Loucy (cell line): ENCODE data around the gene GNS.

Source experiments
- H2AFZ ChIP-seq: fragments of 200-600 bp; sonication (generic); 2 replicates; pipeline ENCODE4 v1.6.0; 2016; ENCODE audit warnings: antibody characterized with exemption, mild to moderate bottlenecking, low read length, moderate library complexity
- H3F3A ChIP-seq: fragments of 200-600 bp; 2 replicates; pipeline ENCODE4 v1.6.0; 2016; ENCODE audit warnings: antibody characterized with exemption, low read depth, mild to moderate bottlenecking
- H3K27me3 ChIP-seq: fragments of 200-600 bp; sonication (generic); 2 replicates; pipeline ENCODE4 v1.6.1; 2014; ENCODE audit warnings: low read length, mild to moderate bottlenecking; ENCODE audit not compliant: insufficient read depth, poor library complexity, severe bottlenecking
- H3K36me3 ChIP-seq: fragments of 200-600 bp; sonication (generic); 2 replicates; pipeline ENCODE4 v1.6.1; 2016; ENCODE audit warnings: low read length; ENCODE audit not compliant: insufficient read depth
- H3K4me1 ChIP-seq: fragments of 200-600 bp; sonication (generic); 2 replicates; pipeline ENCODE4 v1.5.1; 2014; ENCODE audit warnings: low read length, mild to moderate bottlenecking; ENCODE audit not compliant: insufficient read depth, poor library complexity, severe bottlenecking
- H3K4me2 ChIP-seq: fragments of 200-600 bp; sonication (generic); 2 replicates; pipeline ENCODE4 v1.6.0; 2014; ENCODE audit warnings: antibody characterized with exemption, low read length, low read depth, mild to moderate bottlenecking; ENCODE audit not compliant: poor library complexity, severe bottlenecking
- H3K4me3 ChIP-seq: fragments of 200-600 bp; sonication (generic); 2 replicates; pipeline ENCODE4 v1.5.1; 2014; ENCODE audit warnings: low read length, mild to moderate bottlenecking, mixed read lengths; ENCODE audit not compliant: poor library complexity, severe bottlenecking
- H3K79me2 ChIP-seq: fragments of 200-600 bp; sonication (generic); 2 replicates; pipeline ENCODE4 v1.6.1; 2014; ENCODE audit warnings: low read length; ENCODE audit not compliant: insufficient read depth
- H3K9ac ChIP-seq: fragments of 200-600 bp; sonication (generic); 2 replicates; pipeline ENCODE4 v1.6.0; 2014; ENCODE audit warnings: mild to moderate bottlenecking, low read depth, low read length, moderate library complexity; ENCODE audit not compliant: poor library complexity, severe bottlenecking
- H3K9me2 ChIP-seq: fragments of 200-600 bp; sonication (generic); replicated peaks from 2 replicates; pipeline ENCODE4 v1.6.1; 2016; ENCODE audit warnings: low read depth, low read length, mixed read lengths
- H3K9me3 ChIP-seq: fragments of 200-600 bp; sonication (generic); 2 replicates; pipeline ENCODE4 v1.6.1; 2014; ENCODE audit warnings: mild to moderate bottlenecking, antibody characterized with exemption, low read length, low read depth; ENCODE audit not compliant: insufficient read depth
- H4K20me1 ChIP-seq: fragments of 200-600 bp; sonication (generic); 2 replicates; pipeline ENCODE4 v1.6.0; 2014; ENCODE audit warnings: antibody characterized with exemption, low read length, mild to moderate bottlenecking; ENCODE audit not compliant: insufficient read depth, poor library complexity, severe bottlenecking
- EZH2phosphoT487 ChIP-seq: fragments of 200-600 bp; IDR thresholded peaks from 2 replicates; pipeline ENCODE4 v1.6.1; 2018; ENCODE audit warnings: antibody characterized with exemption, mild to moderate bottlenecking, moderate library complexity, borderline replicate concordance
- TF ChIP-seq, protein P1 (sequence below): fragments of 200-600 bp; sonication (generic); conservative IDR thresholded peaks from 2 replicates; pipeline ENCODE4 v1.5.1; 2014; ENCODE audit warnings: mild to moderate bottlenecking, antibody characterized with exemption, low read length

Gene GNS

DNA sequence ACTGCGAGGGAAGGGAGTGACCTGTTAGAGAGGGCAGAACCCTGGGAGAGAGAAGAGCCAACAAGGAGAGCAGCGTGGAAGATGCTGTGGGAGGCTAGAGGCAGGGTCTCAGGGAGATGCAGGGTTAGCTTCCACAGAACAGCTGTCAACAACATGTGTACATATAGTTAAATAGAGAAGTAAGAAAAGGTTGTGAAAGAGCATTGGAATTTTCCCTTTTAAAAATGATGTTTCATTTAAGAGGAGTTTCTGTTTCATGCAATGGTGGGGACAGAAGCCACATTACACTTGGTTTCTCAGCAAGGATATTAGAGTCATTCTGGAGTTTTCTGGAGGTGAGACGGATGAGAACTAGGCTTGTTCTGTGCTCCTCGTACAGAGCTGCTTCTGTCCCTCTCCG is 41.4 kb upstream of the GNS start:
- H3K79me2 ChIP-seq: no peaks in the 10 kb centered on the region
- H2AFZ ChIP-seq: no peak overlapping the region
- H4K20me1 ChIP-seq: no peaks in the 10 kb centered on the region
- no peaks in the 10 kb centered on the region for H3K27me3 ChIP-seq
- H3K9me2 ChIP-seq: no peaks in the 10 kb centered on the region
- no peak overlapping the region for H3K9ac ChIP-seq
- no peak overlapping the region for H3K4me3 ChIP-seq
- H3K4me1 ChIP-seq: no peaks in the 10 kb centered on the region
- TF ChIP-seq EZH2phosphoT487: no peak
- TF ChIP-seq, protein P1, sequence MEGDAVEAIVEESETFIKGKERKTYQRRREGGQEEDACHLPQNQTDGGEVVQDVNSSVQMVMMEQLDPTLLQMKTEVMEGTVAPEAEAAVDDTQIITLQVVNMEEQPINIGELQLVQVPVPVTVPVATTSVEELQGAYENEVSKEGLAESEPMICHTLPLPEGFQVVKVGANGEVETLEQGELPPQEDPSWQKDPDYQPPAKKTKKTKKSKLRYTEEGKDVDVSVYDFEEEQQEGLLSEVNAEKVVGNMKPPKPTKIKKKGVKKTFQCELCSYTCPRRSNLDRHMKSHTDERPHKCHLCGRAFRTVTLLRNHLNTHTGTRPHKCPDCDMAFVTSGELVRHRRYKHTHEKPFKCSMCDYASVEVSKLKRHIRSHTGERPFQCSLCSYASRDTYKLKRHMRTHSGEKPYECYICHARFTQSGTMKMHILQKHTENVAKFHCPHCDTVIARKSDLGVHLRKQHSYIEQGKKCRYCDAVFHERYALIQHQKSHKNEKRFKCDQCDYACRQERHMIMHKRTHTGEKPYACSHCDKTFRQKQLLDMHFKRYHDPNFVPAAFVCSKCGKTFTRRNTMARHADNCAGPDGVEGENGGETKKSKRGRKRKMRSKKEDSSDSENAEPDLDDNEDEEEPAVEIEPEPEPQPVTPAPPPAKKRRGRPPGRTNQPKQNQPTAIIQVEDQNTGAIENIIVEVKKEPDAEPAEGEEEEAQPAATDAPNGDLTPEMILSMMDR: no peak
- H3K4me2 ChIP-seq: no peak overlapping the region
- no peaks in the 10 kb centered on the region for H3F3A ChIP-seq
- H3K36me3 ChIP-seq: no peaks in the 10 kb centered on the region
- no peaks in the 10 kb centered on the region for H3K9me3 ChIP-seq

DNA sequence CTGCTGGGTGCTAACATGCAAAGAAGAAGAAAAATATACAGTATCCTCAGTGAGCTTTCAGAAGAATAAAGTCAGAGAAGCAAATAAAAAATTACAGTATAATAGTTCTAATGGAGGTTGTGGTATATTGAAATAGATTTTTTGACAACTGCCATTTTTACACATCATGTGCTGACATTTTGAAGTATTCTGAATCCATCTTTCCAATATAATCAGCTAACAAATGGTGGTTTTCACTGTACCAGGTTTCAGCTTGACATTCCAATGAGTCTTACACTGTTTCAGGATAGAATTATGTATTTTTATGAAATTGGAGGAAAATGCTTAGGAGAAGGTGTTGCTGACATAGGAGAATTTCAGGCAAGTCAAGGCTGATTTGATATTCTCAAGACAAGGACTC is 39.0 kb upstream of the GNS start:
- TF ChIP-seq EZH2phosphoT487: no peak
- TF ChIP-seq, protein P1: no peak
- H3K4me1 ChIP-seq: no peaks in the 10 kb centered on the region

DNA sequence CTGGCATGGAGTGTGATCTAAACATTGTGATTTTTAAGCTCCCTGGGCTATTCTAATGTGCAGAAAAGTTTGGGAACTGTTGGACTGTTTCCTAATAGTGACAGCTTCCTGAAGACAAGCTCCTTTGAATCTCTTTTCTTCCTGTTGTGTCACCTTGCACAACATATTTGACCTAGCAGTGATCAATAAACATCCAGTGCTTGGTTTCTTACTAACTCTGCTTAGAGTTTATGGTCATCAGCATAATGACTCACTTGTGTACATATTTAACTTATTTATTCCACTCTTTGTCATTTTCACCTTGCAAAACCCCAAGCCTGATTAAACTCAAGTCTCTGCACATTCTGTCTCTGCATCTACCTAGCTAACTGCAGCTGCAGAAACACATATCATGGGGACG is 38.0 kb upstream of the GNS start:
- Histone ChIP-seq H3K4me3 (no peak overlapping the region), H3K79me2 (no peaks in the 10 kb centered on the region), H3K36me3 (no peaks in the 10 kb centered on the region), H3K27me3 (no peaks in the 10 kb centered on the region), H3K9me2 (no peaks in the 10 kb centered on the region), H3K4me2 (no peak overlapping the region), H2AFZ (0 out of 2 replicates have a peak overlapping the region, but pooled peaks have one; percentile 3), H3K9ac (no peak overlapping the region), H3K4me1 (no peaks in the 10 kb centered on the region), H4K20me1 (no peaks in the 10 kb centered on the region), H3K9me3 (no peaks in the 10 kb centered on the region), H3F3A (no peaks in the 10 kb centered on the region)
- TF ChIP-seq, protein P1: no peak
- no peak for TF ChIP-seq EZH2phosphoT487

More for the DNA sequence above, 39.0 kb upstream of the GNS start:
- Histone ChIP-seq H3F3A (no peaks in the 10 kb centered on the region), H3K4me3 (no peak overlapping the region), H3K4me2 (no peak overlapping the region), H4K20me1 (no peaks in the 10 kb centered on the region), H2AFZ (no peak overlapping the region), H3K9me2 (no peaks in the 10 kb centered on the region), H3K36me3 (no peaks in the 10 kb centered on the region), H3K27me3 (no peaks in the 10 kb centered on the region), H3K9me3 (no peaks in the 10 kb centered on the region), H3K9ac (no peak overlapping the region), H3K79me2 (no peaks in the 10 kb centered on the region)
